MM.1S (cell line): ENCODE data around the gene KIN.

Experiments
- EZH2 ChIP-seq: fragments of 300-600 bp; sonication (generic); optimal IDR thresholded peaks from 2 replicates; pipeline ENCODE3; 2017; ENCODE audit warnings: low read depth, mild to moderate bottlenecking, antibody characterized with exemption, low read length, mixed read lengths
- TF ChIP-seq, protein P1 (sequence below): fragments of 300-600 bp; sonication (generic); IDR thresholded peaks from 2 replicates; pipeline ENCODE4 v1.5.1; 2016; ENCODE audit warnings: antibody characterized with exemption, low read length, mixed read lengths

- TF ChIP-seq, protein P1, sequence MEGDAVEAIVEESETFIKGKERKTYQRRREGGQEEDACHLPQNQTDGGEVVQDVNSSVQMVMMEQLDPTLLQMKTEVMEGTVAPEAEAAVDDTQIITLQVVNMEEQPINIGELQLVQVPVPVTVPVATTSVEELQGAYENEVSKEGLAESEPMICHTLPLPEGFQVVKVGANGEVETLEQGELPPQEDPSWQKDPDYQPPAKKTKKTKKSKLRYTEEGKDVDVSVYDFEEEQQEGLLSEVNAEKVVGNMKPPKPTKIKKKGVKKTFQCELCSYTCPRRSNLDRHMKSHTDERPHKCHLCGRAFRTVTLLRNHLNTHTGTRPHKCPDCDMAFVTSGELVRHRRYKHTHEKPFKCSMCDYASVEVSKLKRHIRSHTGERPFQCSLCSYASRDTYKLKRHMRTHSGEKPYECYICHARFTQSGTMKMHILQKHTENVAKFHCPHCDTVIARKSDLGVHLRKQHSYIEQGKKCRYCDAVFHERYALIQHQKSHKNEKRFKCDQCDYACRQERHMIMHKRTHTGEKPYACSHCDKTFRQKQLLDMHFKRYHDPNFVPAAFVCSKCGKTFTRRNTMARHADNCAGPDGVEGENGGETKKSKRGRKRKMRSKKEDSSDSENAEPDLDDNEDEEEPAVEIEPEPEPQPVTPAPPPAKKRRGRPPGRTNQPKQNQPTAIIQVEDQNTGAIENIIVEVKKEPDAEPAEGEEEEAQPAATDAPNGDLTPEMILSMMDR: no peak
- TF ChIP-seq EZH2: no peak
These were observed 80.7 kb downstream of the KIN start for GRCh38 chr10:7707102-7707501.
